ENCODE measurements around the gene MASP1.

DNA sequence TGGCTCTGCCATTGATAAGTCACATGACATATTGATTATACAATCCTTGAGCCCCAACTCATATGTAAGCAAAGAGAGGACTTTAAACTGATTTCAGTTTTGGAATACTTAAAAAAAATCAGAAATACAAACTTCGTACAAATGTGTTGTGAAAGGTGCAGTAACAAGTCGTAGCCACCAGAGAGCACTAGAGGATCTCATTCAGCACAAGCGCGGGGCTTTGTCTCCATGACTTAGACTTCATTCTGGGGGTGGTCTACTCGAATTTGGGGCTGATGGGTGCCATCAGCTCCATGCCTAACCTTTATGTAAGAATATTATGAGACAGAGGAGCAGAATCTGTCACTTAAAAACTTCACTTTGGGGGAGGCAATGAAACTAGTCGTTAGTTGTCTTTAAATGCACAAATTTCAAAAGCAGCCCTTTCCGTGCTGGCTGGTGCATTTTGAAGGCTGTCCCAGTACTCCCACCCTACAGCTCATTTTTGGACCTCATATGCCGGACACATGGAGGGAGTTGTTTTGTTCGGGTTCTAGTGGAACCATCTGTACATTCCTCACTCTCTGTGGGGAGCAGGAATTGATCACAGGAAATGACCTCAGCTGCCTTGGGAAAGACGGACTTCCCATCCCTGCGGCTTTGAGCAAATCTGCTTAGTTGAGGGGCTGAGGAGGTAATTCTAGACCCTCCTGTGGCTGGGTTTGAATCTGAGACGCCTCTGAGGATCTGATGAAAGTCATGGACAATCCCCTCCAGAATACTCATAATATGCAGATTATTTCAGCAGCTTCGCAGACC lies 27.5 kb upstream of the MASP1 start:
- TF ChIP-seq GATA2 (IDR thresholded peaks at IDR 0.05; ENCODE audit: low read depth, low read length), result no peak
- no peak for TF ChIP-seq GATA3 (IDR thresholded peaks at IDR 0.05; ENCODE audit: low read depth, low read length)

Data from SH-SY5Y (cell line).